Measurements from ENCODE around the gene KCNN1.
A peak's percentile ranks its signal among the peaks of the same experiment; 100 is the strongest.

KCNN1 gene

GRCh38 chr19:17989425-17990094 is 22.7 kb downstream of the KCNN1 start:
- Histone ChIP-seq H3K27me3 (ENCODE audit: insufficient read depth, poor library complexity, severe bottlenecking) (peaks cover under 1% of the 10 kb centered on the region), H3K4me3 (replicated peaks; ENCODE audit: insufficient read depth, low read length) (no peak overlapping the region), H3K27ac (replicated peaks) (no peak overlapping the region)
- TF ChIP-seq POLR2AphosphoS5 (IDR thresholded peaks at IDR 0.05; ENCODE audit: low read depth): no peak
- no peak for TF ChIP-seq SPI1 (IDR thresholded peaks at IDR 0.05; ENCODE audit: borderline replicate concordance, low read depth)
- DNase-seq (ENCODE audit: low read depth in 1 of 2, low spot score in 1 of 2): no peak

GRCh38 chr19:17993076-17993813 is 26.3 kb downstream of the KCNN1 start:
- DNase-seq (ENCODE audit: low read depth in 1 of 2, low spot score in 1 of 2): no peak
- Histone ChIP-seq H3K4me3 (replicated peaks; ENCODE audit: insufficient read depth, low read length) (no peak overlapping the region), H3K27ac (replicated peaks) (no peak overlapping the region), H3K27me3 (ENCODE audit: insufficient read depth, poor library complexity, severe bottlenecking) (peaks cover 2% of the 10 kb centered on the region)
- no peak for TF ChIP-seq SPI1 (IDR thresholded peaks at IDR 0.05; ENCODE audit: borderline replicate concordance, low read depth)
- no peak for TF ChIP-seq CTCF (IDR thresholded peaks at IDR 0.05; ENCODE audit: insufficient read depth, low read length)
- TF ChIP-seq POLR2AphosphoS5 (IDR thresholded peaks at IDR 0.05; ENCODE audit: low read depth): no peak
- no peak for TF ChIP-seq REST (IDR thresholded peaks at IDR 0.05; ENCODE audit: insufficient replicate concordance, low read depth)

- no peak overlapping the region for H3K4me3 ChIP-seq (replicated peaks; ENCODE audit: insufficient read depth, low read length)
- peak; percentile 57 to 85 for DNase-seq (ENCODE audit: low read depth in 1 of 2, low spot score in 1 of 2)
- H3K27me3 ChIP-seq (ENCODE audit: insufficient read depth, poor library complexity, severe bottlenecking): peaks cover 2% of the 10 kb centered on the region
- TF ChIP-seq CTCF (IDR thresholded peaks at IDR 0.05; ENCODE audit: insufficient read depth, low read length): peak; percentile 90
- no peak for TF ChIP-seq REST (IDR thresholded peaks at IDR 0.05; ENCODE audit: insufficient replicate concordance, low read depth)
- H3K27ac ChIP-seq (replicated peaks): no peak overlapping the region
These were observed 30.0 kb downstream of the KCNN1 start for GRCh38 chr19:17996826-17997316.

- H3K4me3 ChIP-seq (replicated peaks; ENCODE audit: insufficient read depth, low read length): no peak overlapping the region
- DNase-seq (ENCODE audit: low read depth in 1 of 2, low spot score in 1 of 2): no peak
- H3K27me3 ChIP-seq (ENCODE audit: insufficient read depth, poor library complexity, severe bottlenecking): peaks cover 2% of the 10 kb centered on the region
- H3K27ac ChIP-seq (replicated peaks): no peak overlapping the region
- no peak for TF ChIP-seq SPI1 (IDR thresholded peaks at IDR 0.05; ENCODE audit: borderline replicate concordance, low read depth)
- no peak for TF ChIP-seq GABPA (IDR thresholded peaks at IDR 0.05; ENCODE audit: low read depth)
- TF ChIP-seq POLR2AphosphoS5 (IDR thresholded peaks at IDR 0.05; ENCODE audit: low read depth): no peak
- no peak for TF ChIP-seq CTCF (IDR thresholded peaks at IDR 0.05; ENCODE audit: insufficient read depth, low read length)
- TF ChIP-seq REST (IDR thresholded peaks at IDR 0.05; ENCODE audit: insufficient replicate concordance, low read depth): no peak
These were observed 31.3 kb downstream of the KCNN1 start for GRCh38 chr19:17997969-17998826.
